Measurements from ENCODE around the gene ADGRG6.

Gene ADGRG6

DNA sequence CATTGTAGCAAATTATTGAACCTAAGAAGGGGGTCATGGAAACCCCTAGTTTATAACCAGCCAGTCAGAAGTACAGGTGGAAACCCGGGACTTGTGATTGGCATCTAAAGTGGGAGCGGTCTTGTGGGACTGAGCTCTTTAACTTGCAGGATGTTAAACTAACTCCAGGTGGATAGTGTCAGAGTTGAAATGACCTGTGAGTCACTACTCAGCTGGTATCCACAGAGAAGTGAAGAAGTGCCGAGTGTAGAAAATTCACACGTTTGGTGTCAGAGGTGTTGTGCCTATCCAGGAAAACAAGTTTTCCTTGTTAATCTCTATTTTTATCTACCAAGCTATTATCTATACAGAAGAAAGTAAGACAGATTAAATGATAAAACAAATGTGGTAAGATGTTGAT, 179.7 kb downstream of the ADGRG6 start:
- DNase-seq (ENCODE audit: low read depth, low spot score), result no peak

DNA sequence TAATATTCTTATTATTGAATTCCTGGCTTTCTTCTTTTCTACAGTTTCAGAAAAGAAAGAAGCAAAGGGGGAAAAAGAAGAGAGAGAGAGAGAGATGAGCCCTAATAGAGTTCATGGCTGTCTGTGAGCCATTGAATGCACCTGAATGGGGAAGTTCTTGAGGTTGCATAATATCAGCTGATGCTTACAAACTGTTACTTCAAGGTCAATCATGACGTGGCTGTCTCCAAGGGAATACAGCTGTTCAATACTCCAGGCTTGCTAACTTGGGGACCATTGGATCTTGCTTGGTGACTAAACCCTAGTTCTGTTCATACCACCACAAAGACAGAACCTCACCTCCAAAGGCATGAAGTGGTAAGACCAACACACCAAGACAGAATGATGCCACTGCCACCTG, 180.4 kb downstream of the ADGRG6 start:
- DNase-seq (ENCODE audit: low read depth, low spot score), result no peak

DNA sequence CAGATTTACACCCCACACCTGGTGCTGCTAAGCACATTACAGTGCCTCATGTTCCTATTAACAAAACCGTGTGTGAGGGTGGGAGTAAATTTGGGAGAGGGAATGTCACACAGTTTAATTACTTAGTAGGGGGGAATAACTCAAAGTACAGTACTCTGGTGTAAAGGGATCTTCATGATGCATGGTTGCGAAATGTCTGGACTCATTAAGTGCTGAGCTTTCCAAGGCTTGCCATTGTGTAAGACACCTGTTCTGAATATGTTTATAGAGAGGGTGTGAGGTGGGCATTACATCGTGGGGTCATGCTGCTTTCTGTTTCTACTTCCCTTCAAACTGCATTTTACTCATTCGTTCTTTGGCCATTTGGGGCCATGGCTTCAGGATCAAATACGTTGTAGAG, 181.2 kb downstream of the ADGRG6 start:
- DNase-seq (ENCODE audit: low read depth, low spot score), result no peak

DNA sequence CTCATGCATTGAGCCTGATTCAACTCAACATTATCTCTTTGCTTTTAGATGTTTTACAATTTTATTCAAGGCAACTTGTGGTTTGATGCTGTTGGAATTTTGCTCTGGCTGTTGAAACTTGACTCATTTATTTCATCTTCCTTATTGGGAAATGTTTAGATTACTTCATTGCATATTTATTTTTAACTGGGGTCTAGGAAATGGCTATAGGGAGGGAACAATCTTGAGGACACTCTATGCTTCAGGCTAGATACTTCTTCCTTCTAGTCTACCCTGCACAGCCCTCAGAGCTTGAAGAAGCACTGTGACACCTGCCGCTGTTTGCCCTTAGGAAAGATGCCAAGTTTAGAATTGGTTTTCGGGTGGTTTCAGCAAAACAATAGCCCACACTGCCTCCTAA, 183.4 kb downstream of the ADGRG6 start:
- no peak for DNase-seq (ENCODE audit: low read depth, low spot score)

DNA sequence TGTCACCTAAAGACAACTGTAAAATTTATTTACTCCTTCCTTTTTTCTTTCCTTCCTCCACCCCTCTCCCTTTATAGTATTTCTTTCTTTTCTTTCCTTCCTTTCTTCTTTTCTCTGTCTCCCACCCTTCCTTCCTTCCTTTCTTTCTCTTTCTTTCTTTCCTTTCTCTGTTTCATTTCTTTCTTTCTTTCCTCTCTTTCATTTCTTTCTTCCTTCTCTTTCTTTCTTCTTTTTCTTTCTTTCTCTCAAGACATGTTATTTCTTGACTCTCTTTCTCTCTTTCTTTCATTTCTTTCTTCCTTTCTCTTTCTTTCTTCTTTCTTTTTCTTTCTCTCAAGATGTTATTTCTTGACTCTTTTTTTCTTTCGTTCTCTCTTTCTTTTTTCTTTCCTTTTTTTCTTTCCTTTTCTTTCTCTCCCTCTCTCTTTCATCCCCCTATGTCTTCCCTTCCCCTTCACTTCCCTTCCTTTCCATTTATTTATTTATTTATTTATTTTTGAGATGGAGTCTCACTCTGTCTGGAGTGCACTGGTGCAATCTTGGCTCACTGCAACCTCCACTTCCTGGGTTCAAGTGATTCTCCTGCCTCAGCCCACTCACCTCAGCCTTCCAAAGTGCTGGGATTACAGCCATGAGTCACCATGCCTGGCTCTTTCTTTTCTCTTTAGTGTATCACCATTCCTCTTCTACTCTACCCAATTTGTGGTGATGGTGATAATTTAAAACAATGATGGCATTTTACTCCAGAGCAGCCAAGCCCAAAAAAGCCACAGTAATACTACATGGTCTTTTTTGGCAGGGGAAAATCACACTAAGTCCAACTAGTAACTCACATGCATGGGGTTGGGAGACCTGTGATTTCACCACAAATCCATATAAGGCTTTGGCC, 188.2 kb downstream of the ADGRG6 start:
- DNase-seq (ENCODE audit: low read depth, low spot score), result no peak

All from ELF-1 (cell line).